Effector CD8-positive, alpha-beta T cell (primary cell): ENCODE results near the gene TPSG1.
"Not testable (repeated sequence)": the region's sequence is repeated elsewhere in the genome, so short reads cannot be mapped to it uniquely, and the experiment has no call there.

Experiments
- DNase-seq: peaks from one replicate; lab custom pipeline; 2025; lab: John Stamatoyannopoulos, UW

Gene TPSG1

GRCh38 chr16:1256874-1257322 lies 31.8 kb upstream of the TPSG1 start:
- DNase-seq, result no peak

GRCh38 chr16:1256296-1256873 lies 31.3 kb upstream of the TPSG1 start:
- DNase-seq, result not testable (repeated sequence)

GRCh38 chr16:1255276-1256122 lies 30.4 kb upstream of the TPSG1 start, which contains the start of gene TPSD1:
Gene TPSD1, plus strand, starts transcription at chr16:1256069. Its CDS starts 212 bp downstream, at chr16:1256281.
- DNase-seq, result not testable (repeated sequence)

GRCh38 chr16:1254821-1255220 lies 29.8 kb upstream of the TPSG1 start:
- DNase-seq, result not testable (repeated sequence)

GRCh38 chr16:1253701-1254364 lies 28.8 kb upstream of the TPSG1 start:
- not testable (repeated sequence) for DNase-seq

- DNase-seq, result not testable (repeated sequence)
Observed at GRCh38 chr16:1249031-1249755, 24.1 kb upstream of the TPSG1 start.

- not testable (repeated sequence) for DNase-seq
Observed at GRCh38 chr16:1247903-1248537, 23.0 kb upstream of the TPSG1 start.

- DNase-seq, result no peak
Observed at GRCh38 chr16:1245452-1246020, 20.5 kb upstream of the TPSG1 start.

GRCh38 chr16:1244881-1245280 lies 19.8 kb upstream of the TPSG1 start:
- no peak for DNase-seq

- DNase-seq, result not testable (repeated sequence)
Observed at GRCh38 chr16:1243907-1244850, 19.1 kb upstream of the TPSG1 start.

- not testable (repeated sequence) for DNase-seq
Observed at GRCh38 chr16:1243363-1243762, 18.3 kb upstream of the TPSG1 start.

- not testable (repeated sequence) for DNase-seq
Observed at GRCh38 chr16:1241081-1241480, 16.0 kb upstream of the TPSG1 start.

- DNase-seq, result not testable (repeated sequence)
Observed at GRCh38 chr16:1240436-1240835, 15.4 kb upstream of the TPSG1 start, which contains the start of gene TPSAB1. Gene TPSAB1, plus strand, starts transcription at chr16:1240705. Its CDS starts 234 bp downstream, at chr16:1240939.

- not testable (repeated sequence) for DNase-seq
Observed at GRCh38 chr16:1239575-1239974, 14.5 kb upstream of the TPSG1 start.

GRCh38 chr16:1238909-1239308 lies 13.8 kb upstream of the TPSG1 start:
- not testable (repeated sequence) for DNase-seq

GRCh38 chr16:1237990-1238389 lies 12.9 kb upstream of the TPSG1 start:
- DNase-seq, result no peak

GRCh38 chr16:1236659-1237058 lies 11.6 kb upstream of the TPSG1 start:
- not testable (repeated sequence) for DNase-seq

GRCh38 chr16:1232049-1232748 lies 7.1 kb upstream of the TPSG1 start:
- DNase-seq, result not testable (repeated sequence)

- not testable (repeated sequence) for DNase-seq
Observed at GRCh38 chr16:1231301-1231700, 6.2 kb upstream of the TPSG1 start.
